Mucosa of descending colon (tissue), 3 donors: ENCODE results near the gene DONSON. TPM values are rescaled to one million over a fixed set of nuclear protein-coding genes. Genes with fewer than 3 reads are reported as not detected.

Experiments used
- ATAC-seq: fragments of 200-7000 bp; cut with Tn5 transposase; one replicate; pipeline ENCODE4 v1.9.1; 2020; ENCODE audit warnings: mild to moderate bottlenecking, moderate library complexity
- DNase-seq, 3 donors: peaks; one replicate each; pipeline ENCODE4 v3.0.0-alpha.2; 2020
- H3K36me3 ChIP-seq: fragments of 200-600 bp; one replicate; pipeline ENCODE4 v1.8.0; 2021; ENCODE audit warnings: low read depth, mild to moderate bottlenecking
- H3K4me1 ChIP-seq: fragments of 200-600 bp; one replicate; pipeline ENCODE4 v1.8.0; 2021; ENCODE audit warnings: low read depth, mild to moderate bottlenecking
- H3K4me3 ChIP-seq: fragments of 200-600 bp; one replicate; pipeline ENCODE4 v1.8.0; 2021; ENCODE audit warnings: mild to moderate bottlenecking
- H3K9me3 ChIP-seq: fragments of 200-600 bp; one replicate; pipeline ENCODE4 v1.8.0; 2021; ENCODE audit warnings: mild to moderate bottlenecking
- CTCF ChIP-seq: fragments of 200-600 bp; IDR thresholded peaks from one replicate; pipeline ENCODE4 v1.8.0; 2022; ENCODE audit warnings: antibody characterized with exemption, mild to moderate bottlenecking
- intact Hi-C, 2 donors: fragments of 100-400 bp; cut with DNase I in 1 of 2; cut with micrococcal nuclease in 1 of 2; formaldehyde crosslinking; loops; one replicate each; pipeline versions ENCODE4 v1.11.0 to v1.11.1; 2022; cut with DNase I, micrococcal nuclease
- total RNA-seq, 3 donors: library from RNA; stranded (reverse); fragmentation: NEBNext Ultra II Directional in 2 of 3; extraction: Animal tissue kit (Norgen Biotek cat#: 25700) in 2 of 3; gene quantifications; one replicate each; pipeline versions ENCODE4 v1.2.1 to v1.2.4, GENCODE V29; 2021 to 2023
- donor health status: DM: no; HTN: no; CAD: no; lungs with moderate emphysema.
- donor health status: DM: no; HTN: no; CAD: no.
- donor health status: DM: no; HTN: yes; CAD: no.

DONSON gene
- total RNA-seq, 3 donors from 2014 or later, result 7.6 to 10.5 (median 9.6) TPM

- peaks cover 26% of the 10 kb centered on the region for H3K4me1 ChIP-seq
- H3K36me3 ChIP-seq, result peaks cover 4% of the 10 kb centered on the region
- peak within 1 kb of the TSS; percentile 60 for H3K4me3 ChIP-seq
- no peaks in the 10 kb centered on the region for H3K9me3 ChIP-seq
- DNase-seq (peak; percentile 88 to 91 (median 90)), ATAC-seq (peak; percentile 79)
- no peak for TF ChIP-seq CTCF
- intact Hi-C loops, result no loop called here
These were observed 46.5 kb downstream of the DONSON start, which contains the start of gene GART for GRCh38 chr21:33541756-33542639. Gene GART, minus strand, starts transcription at chr21:33542117. Its CDS starts 2,802 bp downstream, at chr21:33539315.

GRCh38 chr21:33541105-33541711 lies 47.3 kb downstream of the DONSON start:
- peaks cover 26% of the 10 kb centered on the region for H3K4me1 ChIP-seq

GRCh38 chr21:33540711-33541104 lies 47.8 kb downstream of the DONSON start:
- no peak for TF ChIP-seq CTCF
- DNase-seq, result no peak
- H3K36me3 ChIP-seq, result peaks cover 4% of the 10 kb centered on the region
- intact Hi-C loops, result no loop called here
- ATAC-seq, result no peak
- no peak overlapping the region for H3K4me3 ChIP-seq
- H3K4me1 ChIP-seq, result peaks cover 25% of the 10 kb centered on the region
- no peaks in the 10 kb centered on the region for H3K9me3 ChIP-seq

More at GRCh38 chr21:33541105-33541711, 47.3 kb downstream of the DONSON start:
- Histone ChIP-seq H3K36me3 (peaks cover 4% of the 10 kb centered on the region), H3K9me3 (no peaks in the 10 kb centered on the region), H3K4me3 (peak overlapping the region; percentile 60)
- intact Hi-C loops, result no loop called here
- ATAC-seq (no peak), DNase-seq (peak; percentile 34 to 58 (median 49))
- no peak for TF ChIP-seq CTCF

GRCh38 chr21:33539616-33540015 lies 48.9 kb downstream of the DONSON start:
- peaks cover 14% of the 10 kb centered on the region for H3K4me1 ChIP-seq
- no peak overlapping the region for H3K4me3 ChIP-seq
- no peaks in the 10 kb centered on the region for H3K9me3 ChIP-seq
- intact Hi-C loops, result no loop called here
- ATAC-seq (no peak), DNase-seq (no peak)
- no peak for TF ChIP-seq CTCF
- peaks cover 4% of the 10 kb centered on the region for H3K36me3 ChIP-seq

- no peak for ATAC-seq
- intact Hi-C loops, result no loop called here
These were observed 51.3 kb downstream of the DONSON start for GRCh38 chr21:33537212-33537611.

More at GRCh38 chr21:33537212-33537611, 51.3 kb downstream of the DONSON start:
- peaks cover 11% of the 10 kb centered on the region for H3K4me1 ChIP-seq
- no peak for TF ChIP-seq CTCF
- DNase-seq, result no peak
- H3K9me3 ChIP-seq, result no peaks in the 10 kb centered on the region
- no peaks in the 10 kb centered on the region for H3K36me3 ChIP-seq
- H3K4me3 ChIP-seq, result no peak overlapping the region
